ENCODE results near the gene SOST. TPM values are rescaled to one million over a fixed set of nuclear protein-coding genes. Genes with fewer than 3 reads are reported as not detected.

SOST gene
- total and polyA plus RNA-seq, 4 donors: 0.02 to 0.04 TPM; not detected in 2

DNA sequence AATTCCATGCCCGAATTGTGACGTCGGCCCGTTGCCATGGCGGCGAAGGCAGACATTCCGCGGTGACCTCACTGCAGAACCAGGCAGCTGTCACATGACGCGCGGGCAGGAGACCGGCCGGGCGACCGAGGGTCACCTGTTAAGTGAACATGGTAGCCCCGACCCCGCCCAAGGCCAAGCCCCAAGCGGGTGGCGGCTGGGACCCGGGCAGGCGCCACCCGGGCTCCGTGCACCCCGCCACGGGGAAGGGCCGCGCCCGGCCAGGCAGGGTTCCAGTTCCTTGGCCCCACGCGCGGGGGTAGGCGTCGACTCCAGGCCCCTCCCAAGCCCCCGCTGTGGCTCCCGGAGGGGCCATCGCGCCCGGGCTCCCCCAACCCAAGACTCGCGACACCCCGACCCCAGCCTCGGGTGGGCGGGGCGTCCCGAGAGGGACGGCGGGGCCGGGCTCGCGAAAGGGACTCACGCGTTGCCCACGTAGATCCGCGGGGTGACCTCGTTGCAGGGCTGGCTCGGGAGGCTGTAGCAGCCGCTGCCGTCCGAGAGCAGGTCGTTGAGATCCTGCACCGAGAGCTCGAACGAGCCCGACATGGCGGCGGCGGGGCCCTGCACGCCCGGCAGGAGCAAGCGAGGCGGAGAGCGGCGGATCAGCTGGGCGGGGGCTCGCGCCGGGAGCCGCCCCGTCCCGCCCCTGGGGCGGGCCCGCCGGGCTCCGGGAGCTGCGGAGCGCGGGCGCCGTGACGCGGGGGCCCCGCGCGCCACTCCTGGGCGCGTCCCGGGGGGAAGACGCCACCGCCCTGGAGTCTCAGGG lies 19.9 kb upstream of the SOST start, which contains the start of gene DUSP3:
TSS of gene DUSP3 (minus strand) at position 641 of the 808 bp plus-strand sequence. CDS start at position 588, 53 bp downstream.
- peak within 1 kb of the TSS; percentile 86 for H3K4me3 ChIP-seq
- H3K27me3 ChIP-seq (ENCODE audit: control insufficient read depth in 3 of 3, insufficient read depth in 3 of 3, low read length in 2 of 3): peaks cover 0 to 16% (median 5%) of the 10 kb centered on the region in 3 donors
- peaks cover 0 to 19% (median 4%) of the 10 kb centered on the region in 5 donors for H3K4me1 ChIP-seq (ENCODE audit: control insufficient read depth in 5 of 5, insufficient read depth in 5 of 5, low read length in 5 of 5)
- H3K27ac ChIP-seq (ENCODE audit: low read depth in 1 of 2, low read length in 1 of 2): peak within 1 kb of the TSS; percentile 99
- WGBS, 2 donors: 0% methylated on average over 67 to 100 of the region's 100 CpGs
- peak; percentile 92 to 96 (median 94) for DNase-seq
- ATAC-seq (ENCODE audit: insufficient read depth, low FRiP score): peak; percentile 88
- H3K9ac ChIP-seq (ENCODE audit: insufficient read depth in 1 of 2, low read length in 2 of 2): peak within 1 kb of the TSS; percentile 67 to 99
- H3K9me3 ChIP-seq (ENCODE audit: control insufficient read depth in 4 of 4, insufficient read depth in 3 of 4, low read length in 3 of 4): no peaks in the 10 kb centered on the region
- H3K36me3 ChIP-seq (ENCODE audit: control insufficient read depth in 4 of 4, insufficient read depth in 4 of 4, low read length in 4 of 4): peaks cover 5 to 21% (median 9%) of the 10 kb centered on the region in 4 donors
- TF ChIP-seq, protein P1, sequence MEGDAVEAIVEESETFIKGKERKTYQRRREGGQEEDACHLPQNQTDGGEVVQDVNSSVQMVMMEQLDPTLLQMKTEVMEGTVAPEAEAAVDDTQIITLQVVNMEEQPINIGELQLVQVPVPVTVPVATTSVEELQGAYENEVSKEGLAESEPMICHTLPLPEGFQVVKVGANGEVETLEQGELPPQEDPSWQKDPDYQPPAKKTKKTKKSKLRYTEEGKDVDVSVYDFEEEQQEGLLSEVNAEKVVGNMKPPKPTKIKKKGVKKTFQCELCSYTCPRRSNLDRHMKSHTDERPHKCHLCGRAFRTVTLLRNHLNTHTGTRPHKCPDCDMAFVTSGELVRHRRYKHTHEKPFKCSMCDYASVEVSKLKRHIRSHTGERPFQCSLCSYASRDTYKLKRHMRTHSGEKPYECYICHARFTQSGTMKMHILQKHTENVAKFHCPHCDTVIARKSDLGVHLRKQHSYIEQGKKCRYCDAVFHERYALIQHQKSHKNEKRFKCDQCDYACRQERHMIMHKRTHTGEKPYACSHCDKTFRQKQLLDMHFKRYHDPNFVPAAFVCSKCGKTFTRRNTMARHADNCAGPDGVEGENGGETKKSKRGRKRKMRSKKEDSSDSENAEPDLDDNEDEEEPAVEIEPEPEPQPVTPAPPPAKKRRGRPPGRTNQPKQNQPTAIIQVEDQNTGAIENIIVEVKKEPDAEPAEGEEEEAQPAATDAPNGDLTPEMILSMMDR (IDR thresholded peaks at IDR 0.05; ENCODE audit: control extremely low read depth, extremely low read depth): no peak

DNA sequence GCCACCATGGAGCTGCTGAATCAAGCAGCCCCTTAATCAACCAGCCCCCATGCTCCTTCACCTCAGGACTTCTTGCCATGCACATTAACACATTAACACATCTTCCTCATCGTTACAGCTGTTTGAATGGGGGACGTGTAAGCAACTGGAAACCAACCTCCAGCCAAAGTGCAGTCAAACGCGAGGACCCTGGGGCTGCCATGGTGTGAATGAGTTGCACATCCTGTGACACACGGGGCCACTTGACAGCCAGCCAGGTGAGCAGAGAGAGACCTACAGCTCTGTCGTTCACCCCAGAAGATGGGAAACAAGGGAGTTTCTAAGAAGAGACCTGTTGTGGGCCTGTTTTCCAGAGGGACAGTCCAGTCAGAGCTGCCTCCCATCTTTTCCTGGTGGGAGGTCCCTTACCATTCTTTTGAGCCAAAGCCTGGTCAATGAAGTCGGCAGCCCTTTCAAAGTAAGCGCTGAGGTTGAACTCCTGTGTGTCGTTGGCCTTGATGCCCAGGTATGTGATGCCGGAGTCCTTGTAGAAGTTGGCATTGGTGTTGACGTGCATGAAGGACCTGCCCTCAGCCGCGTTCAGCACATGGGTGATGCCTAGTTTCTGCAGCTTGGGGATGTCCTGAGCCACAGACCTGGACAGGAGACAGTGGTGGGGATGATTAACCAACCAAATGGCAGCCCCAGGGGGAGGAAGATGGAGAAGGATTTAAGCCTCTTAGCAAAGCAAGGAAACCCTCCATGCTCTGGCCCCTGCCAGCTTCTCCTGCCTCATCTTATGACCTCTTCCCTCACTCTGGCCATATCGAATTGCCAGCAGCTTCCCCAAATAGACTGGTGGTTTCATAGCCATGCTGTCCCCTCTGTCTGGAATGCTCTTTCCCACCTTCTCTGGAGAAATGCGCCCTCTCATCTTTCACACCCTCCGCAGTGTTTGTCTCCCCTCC lies 16.0 kb upstream of the SOST start:
- Histone ChIP-seq H3K4me3 (no peak overlapping the region), H3K4me1 (ENCODE audit: control insufficient read depth in 5 of 5, insufficient read depth in 5 of 5, low read length in 5 of 5) (peaks cover 0 to 17% (median 3%) of the 10 kb centered on the region in 5 donors), H3K36me3 (ENCODE audit: control insufficient read depth in 4 of 4, insufficient read depth in 4 of 4, low read length in 4 of 4) (peaks cover 15 to 42% (median 21%) of the 10 kb centered on the region in 4 donors), H3K9me3 (ENCODE audit: control insufficient read depth in 4 of 4, insufficient read depth in 3 of 4, low read length in 3 of 4) (no peaks in the 10 kb centered on the region), H3K27ac (ENCODE audit: low read depth in 1 of 2, low read length in 1 of 2) (no peak overlapping the region), H3K27me3 (ENCODE audit: control insufficient read depth in 3 of 3, insufficient read depth in 3 of 3, low read length in 2 of 3) (peaks cover 0 to 3% (median 0%) of the 10 kb centered on the region in 3 donors), H3K9ac (ENCODE audit: insufficient read depth in 1 of 2, low read length in 2 of 2) (no peak overlapping the region)
- no peak for ATAC-seq (ENCODE audit: insufficient read depth, low FRiP score)
- TF ChIP-seq, protein P1 (IDR thresholded peaks at IDR 0.05; ENCODE audit: control extremely low read depth, extremely low read depth): no peak
- no peak for DNase-seq
- WGBS, 2 donors: 88 to 92% methylated on average over 16 of the region's 16 CpGs

DNA sequence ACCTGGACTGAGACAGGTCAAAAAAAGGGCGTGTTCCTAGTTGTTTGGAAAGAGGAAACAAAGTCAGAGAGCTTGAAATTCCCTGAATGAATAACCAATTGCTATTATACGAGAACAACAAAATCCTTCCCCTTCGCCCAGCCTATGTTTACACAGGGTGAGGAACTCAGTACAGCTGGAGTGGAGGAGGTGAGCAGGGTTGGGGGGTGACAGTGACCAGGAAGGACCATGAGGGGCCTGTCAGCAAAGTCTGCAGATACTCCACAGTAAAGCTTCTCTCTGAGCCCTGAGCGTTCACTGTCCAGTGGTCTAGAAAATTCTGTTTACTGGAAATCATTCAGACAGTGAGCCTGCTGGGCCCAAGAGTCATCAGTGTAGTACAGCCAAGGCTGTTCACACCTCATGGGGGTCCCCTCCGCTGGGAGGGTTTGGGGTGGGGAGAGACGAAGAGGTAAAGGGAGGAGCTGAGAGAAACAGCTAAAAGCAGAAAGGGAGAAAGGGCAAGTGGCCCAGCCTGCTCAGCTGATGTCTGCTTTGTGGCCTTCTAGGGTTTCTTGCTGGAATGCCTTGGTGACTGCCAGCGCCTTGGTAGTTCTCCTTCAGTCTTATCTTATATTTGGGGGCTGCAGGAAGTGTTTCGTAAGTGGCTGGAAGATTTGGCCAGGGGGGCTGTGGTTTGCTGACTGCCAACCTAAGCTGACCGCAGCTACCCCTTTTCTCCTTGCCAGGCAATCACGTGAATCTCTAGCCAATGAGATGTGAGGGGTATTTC lies 14.5 kb upstream of the SOST start:
- peak in 2 of 3 donors; percentile 49 to 51 for DNase-seq
- H3K27me3 ChIP-seq (ENCODE audit: control insufficient read depth in 3 of 3, insufficient read depth in 3 of 3, low read length in 2 of 3): no peaks in the 10 kb centered on the region
- H3K27ac ChIP-seq (ENCODE audit: low read depth in 1 of 2, low read length in 1 of 2): peak overlapping the region in 1 of 2 donors; percentile 49
- no peak overlapping the region for H3K4me3 ChIP-seq
- H3K36me3 ChIP-seq (ENCODE audit: control insufficient read depth in 4 of 4, insufficient read depth in 4 of 4, low read length in 4 of 4): peaks cover 23 to 53% (median 30%) of the 10 kb centered on the region in 4 donors
- H3K9ac ChIP-seq (ENCODE audit: insufficient read depth in 1 of 2, low read length in 2 of 2): no peak overlapping the region
- no peak for ATAC-seq (ENCODE audit: insufficient read depth, low FRiP score)
- peaks cover 0 to 15% (median 0%) of the 10 kb centered on the region in 5 donors for H3K4me1 ChIP-seq (ENCODE audit: control insufficient read depth in 5 of 5, insufficient read depth in 5 of 5, low read length in 5 of 5)
- TF ChIP-seq, protein P1 (IDR thresholded peaks at IDR 0.05; ENCODE audit: control extremely low read depth, extremely low read depth): no peak
- WGBS, 2 donors: 40 to 58% methylated on average over 9 to 10 of the region's 10 CpGs
- H3K9me3 ChIP-seq (ENCODE audit: control insufficient read depth in 4 of 4, insufficient read depth in 3 of 4, low read length in 3 of 4): no peaks in the 10 kb centered on the region
